Measurements from ENCODE around the gene TMA7B. TPM values are rescaled to one million over a fixed set of nuclear protein-coding genes. Genes with fewer than 3 reads are reported as not detected.

Gene TMA7B
- total and polyA plus RNA-seq, 8 donors = 0.13 to 0.17 TPM; not detected in 6

DNA sequence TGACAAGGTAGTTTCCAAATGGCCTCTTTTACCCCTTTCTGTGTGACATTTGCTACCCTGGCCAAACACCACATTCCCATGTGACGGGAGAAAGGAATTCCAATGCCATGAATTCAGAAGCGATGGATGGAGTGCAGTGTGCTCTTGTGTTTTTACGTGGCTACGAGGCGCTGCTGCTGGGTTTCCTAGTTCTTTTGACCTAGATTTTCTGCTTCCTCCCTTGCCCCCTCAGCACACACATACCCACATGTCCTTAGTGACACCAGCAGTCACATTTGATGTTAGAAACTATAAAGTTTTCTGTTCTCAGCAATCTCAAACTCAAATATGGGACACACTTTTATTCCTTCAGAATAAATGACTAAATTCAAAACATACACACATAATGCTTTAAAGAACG lies 7.8 kb upstream of the TMA7B start:
- Histone ChIP-seq H3K27ac (no peak overlapping the region), H3K4me1 (no peaks in the 10 kb centered on the region), H3K36me3 (no peaks in the 10 kb centered on the region), H3K27me3 (no peaks in the 10 kb centered on the region), H3K4me3 (no peak overlapping the region), H3K9me3 (no peaks in the 10 kb centered on the region)
- TF ChIP-seq, protein P1, sequence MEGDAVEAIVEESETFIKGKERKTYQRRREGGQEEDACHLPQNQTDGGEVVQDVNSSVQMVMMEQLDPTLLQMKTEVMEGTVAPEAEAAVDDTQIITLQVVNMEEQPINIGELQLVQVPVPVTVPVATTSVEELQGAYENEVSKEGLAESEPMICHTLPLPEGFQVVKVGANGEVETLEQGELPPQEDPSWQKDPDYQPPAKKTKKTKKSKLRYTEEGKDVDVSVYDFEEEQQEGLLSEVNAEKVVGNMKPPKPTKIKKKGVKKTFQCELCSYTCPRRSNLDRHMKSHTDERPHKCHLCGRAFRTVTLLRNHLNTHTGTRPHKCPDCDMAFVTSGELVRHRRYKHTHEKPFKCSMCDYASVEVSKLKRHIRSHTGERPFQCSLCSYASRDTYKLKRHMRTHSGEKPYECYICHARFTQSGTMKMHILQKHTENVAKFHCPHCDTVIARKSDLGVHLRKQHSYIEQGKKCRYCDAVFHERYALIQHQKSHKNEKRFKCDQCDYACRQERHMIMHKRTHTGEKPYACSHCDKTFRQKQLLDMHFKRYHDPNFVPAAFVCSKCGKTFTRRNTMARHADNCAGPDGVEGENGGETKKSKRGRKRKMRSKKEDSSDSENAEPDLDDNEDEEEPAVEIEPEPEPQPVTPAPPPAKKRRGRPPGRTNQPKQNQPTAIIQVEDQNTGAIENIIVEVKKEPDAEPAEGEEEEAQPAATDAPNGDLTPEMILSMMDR (IDR thresholded peaks at IDR 0.05) = no peak
- intact Hi-C loops (cut with DNase I) = no loop called here
- WGBS, 2 donors = 75 to 82% methylated on average over 6 of the region's 6 CpGs
- no peak for DNase-seq
- ATAC-seq = no peak
- no peak for FAIRE-seq

DNA sequence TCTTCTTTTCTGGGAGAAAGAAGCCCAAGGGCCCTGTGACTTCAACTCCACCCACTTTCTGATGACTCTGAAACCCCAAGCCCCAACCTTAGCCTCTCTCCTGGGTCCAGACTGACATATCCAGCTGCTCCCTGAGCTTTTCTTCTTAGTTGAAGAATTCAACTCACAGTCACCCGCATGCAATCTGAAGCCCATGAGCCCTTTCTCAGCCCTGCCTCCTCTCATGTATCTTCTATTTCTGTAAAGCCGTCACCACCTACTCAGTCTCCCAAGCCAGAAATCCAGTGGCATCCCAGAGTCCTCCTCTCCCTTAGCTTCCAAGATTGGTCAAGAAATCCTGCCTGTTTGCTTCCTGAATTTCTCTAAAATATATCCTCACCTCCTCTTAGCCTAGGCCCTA lies 7.1 kb upstream of the TMA7B start:
- TF ChIP-seq, protein P1 (IDR thresholded peaks at IDR 0.05) = no peak
- H3K4me1 ChIP-seq = no peaks in the 10 kb centered on the region
- no peak overlapping the region for H3K4me3 ChIP-seq
- intact Hi-C loops (cut with DNase I) = no loop called here
- H3K9me3 ChIP-seq = no peaks in the 10 kb centered on the region
- H3K27me3 ChIP-seq = no peaks in the 10 kb centered on the region
- FAIRE-seq (no peak), DNase-seq (no peak), ATAC-seq (no peak)
- WGBS, 2 donors = 89 to 100% methylated on average over 2 of the region's 2 CpGs
- no peaks in the 10 kb centered on the region for H3K36me3 ChIP-seq
- no peak overlapping the region for H3K27ac ChIP-seq

DNA sequence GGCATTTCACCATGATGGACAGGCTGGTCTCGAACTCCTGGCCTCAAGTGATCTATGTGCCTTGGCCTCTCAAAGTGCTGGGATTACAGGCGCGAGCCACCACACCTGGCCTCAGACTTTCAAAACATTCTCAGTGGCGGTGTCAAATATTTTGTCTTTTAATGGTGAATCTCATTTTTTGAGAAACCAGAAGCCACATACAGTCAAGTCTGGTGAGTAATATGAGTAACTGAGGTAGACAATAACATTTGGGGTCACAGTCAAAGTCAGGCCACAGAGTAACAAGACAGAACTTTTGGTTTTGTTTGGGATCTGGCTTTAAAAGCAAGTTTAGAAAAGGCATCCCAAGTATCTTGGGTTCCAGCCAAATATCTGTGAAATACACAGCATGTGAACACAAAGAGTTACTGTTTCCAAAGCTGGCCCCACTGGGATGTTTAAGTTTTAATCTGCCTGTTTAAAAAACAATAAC lies 5.6 kb upstream of the TMA7B start:
- no peaks in the 10 kb centered on the region for H3K27me3 ChIP-seq
- no peak for DNase-seq
- ATAC-seq = peak; percentile 36 to 71 (median 65)
- WGBS, 2 donors = 88 to 91% methylated on average over 4 of the region's 4 CpGs
- no peaks in the 10 kb centered on the region for H3K9me3 ChIP-seq
- peak overlapping the region in 3 of 4 donors; percentile 33 to 73 (median 53) for H3K27ac ChIP-seq
- intact Hi-C loops (cut with DNase I) = no loop called here
- H3K4me3 ChIP-seq = no peak overlapping the region
- no peaks in the 10 kb centered on the region for H3K36me3 ChIP-seq
- FAIRE-seq = no peak
- TF ChIP-seq, protein P1 (IDR thresholded peaks at IDR 0.05) = no peak
- no peaks in the 10 kb centered on the region for H3K4me1 ChIP-seq

DNA sequence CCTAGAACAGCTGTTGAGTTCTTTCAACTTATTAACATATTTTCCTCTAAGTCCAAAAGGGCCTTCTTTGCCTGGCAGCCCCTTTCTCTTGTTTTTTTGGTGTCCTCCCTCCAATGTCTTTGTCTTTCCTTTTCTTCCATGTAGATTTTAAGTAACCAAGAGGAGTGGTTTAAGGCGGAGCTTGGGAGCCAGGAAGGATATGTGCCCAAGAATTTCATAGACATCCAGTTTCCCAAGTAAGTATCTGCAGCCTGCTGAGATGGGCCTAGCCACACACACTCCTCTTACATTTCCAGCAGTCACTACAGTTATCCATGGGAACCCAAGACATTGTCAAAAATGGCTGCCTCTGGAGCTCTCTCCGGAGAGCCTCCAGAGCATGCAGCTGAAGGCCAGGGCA lies 4.5 kb upstream of the TMA7B start:
- H3K9me3 ChIP-seq = no peaks in the 10 kb centered on the region
- no peaks in the 10 kb centered on the region for H3K36me3 ChIP-seq
- H3K4me1 ChIP-seq = no peaks in the 10 kb centered on the region
- FAIRE-seq (no peak), ATAC-seq (no peak), DNase-seq (no peak)
- TF ChIP-seq, protein P1 (IDR thresholded peaks at IDR 0.05) = no peak
- intact Hi-C loops (cut with DNase I) = no loop called here
- peak overlapping the region in 1 of 4 donors; percentile 73 for H3K27ac ChIP-seq
- H3K4me3 ChIP-seq = no peak overlapping the region
- no peaks in the 10 kb centered on the region for H3K27me3 ChIP-seq
- WGBS, 2 donors = 98 to 99% methylated on average over 2 of the region's 2 CpGs

DNA sequence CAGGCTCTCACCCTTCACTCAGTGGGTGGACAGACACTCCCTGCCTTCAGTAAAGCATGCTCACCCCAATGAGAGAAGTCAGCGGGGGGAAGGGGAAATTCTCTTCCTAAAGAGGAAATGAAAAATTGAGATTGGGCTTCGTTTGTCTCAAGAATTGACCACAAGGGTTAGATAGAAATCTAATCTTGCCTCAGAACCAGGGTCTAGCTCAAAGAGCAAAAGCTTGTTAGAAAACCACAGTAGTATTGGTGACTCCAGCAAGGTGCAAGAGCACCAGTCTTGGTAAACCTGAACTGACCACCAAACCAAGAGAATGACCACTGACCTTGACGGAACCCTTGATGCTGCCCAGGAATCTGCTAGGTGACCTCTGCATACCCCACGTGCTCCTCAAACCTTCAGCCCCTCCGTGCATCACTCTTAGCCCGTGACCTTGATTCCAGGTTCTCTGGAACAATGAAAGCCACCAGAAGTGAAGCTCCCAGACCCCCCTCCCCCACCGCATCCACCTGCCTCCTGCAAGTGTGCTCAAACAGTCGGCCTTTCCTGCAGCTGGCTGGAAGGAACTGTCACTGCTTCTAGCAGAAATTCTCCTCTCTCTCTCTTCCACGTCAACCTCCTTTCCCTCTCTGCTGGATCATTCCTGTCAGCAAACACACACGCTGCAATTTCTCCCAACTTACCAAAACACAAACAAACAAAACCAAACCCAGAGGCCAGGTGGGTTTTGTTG lies 3.1 kb upstream of the TMA7B start:
- H3K4me3 ChIP-seq = no peak overlapping the region
- intact Hi-C loops (cut with DNase I) = no loop called here
- no peak for FAIRE-seq
- H3K4me1 ChIP-seq = no peaks in the 10 kb centered on the region
- no peak for ATAC-seq
- no peak for DNase-seq
- H3K27ac ChIP-seq = no peak overlapping the region
- H3K27me3 ChIP-seq = no peaks in the 10 kb centered on the region
- TF ChIP-seq, protein P1 (IDR thresholded peaks at IDR 0.05) = no peak
- WGBS, 2 donors = 55 to 65% methylated on average over 9 to 10 of the region's 10 CpGs
- no peaks in the 10 kb centered on the region for H3K9me3 ChIP-seq
- no peaks in the 10 kb centered on the region for H3K36me3 ChIP-seq
